Stimulated activated CD8-positive, alpha-beta memory T cell treated with anti-CD3 and anti-CD28 coated beads, Interleukin-4, amount 100 ng/mL, for 24 hours (primary cell): ENCODE results near the gene TMEM266.

Source experiments
- DNase-seq: peaks from one replicate; pipeline ENCODE4 v3.0.0-alpha.2; 2020; ENCODE audit warnings: low read depth

TMEM266 gene

DNA sequence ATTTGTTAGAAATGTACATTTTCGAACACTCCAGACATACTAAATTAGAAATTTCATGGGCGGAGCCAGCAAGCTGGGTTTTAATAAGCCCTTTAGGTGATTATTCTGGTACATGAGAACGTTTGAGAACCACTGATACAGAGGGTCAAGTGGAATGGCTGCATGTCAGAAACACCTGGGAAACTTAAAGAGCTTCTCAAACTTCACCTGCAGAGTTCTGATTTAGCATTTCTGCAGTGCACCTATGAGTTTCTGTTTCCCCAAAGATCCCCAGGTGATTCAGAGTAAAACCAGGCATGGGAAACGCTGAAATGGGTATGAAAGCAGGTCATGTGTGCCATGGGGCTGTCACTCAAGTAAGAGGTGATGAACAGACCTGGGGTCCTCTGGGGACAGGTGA, 68.1 kb downstream of the TMEM266 start:
- no peak for DNase-seq

DNA sequence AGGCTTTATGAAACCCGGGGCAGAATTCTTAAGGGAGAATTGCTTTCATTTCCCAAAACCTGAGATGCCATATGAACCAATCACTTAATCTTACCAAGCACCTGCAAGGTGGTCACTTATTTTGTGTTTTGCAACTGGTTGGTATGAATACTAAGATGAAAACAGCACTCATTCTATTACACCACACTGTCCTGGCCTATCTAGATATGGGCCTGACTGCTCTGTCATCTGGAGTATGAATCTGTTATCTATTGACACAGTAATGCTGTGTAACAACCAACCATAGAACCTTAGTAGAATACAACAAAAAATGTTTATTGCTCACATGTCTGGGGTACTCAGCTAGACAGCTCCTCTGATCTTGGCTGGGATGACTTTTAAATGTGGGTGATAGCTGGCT, 74.8 kb downstream of the TMEM266 start:
- no peak for DNase-seq

DNA sequence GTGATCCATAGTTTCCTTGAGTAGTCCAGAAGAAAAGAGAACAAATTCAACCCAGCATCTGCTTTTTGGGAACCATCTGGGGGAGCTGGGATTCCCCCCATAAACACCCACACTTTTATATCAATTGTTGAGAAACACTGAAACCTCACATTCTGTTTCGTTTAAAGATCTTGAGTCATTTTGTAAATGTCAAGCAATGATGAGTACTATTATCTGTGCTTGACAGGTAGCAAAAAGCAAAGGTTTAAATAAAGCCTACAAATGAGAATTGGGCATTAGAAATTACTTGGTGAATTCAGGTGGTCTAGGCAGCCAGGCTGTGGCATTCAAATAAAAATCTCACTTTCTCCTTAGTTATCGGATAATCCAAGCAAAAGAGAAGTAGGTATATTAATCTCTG, 75.7 kb downstream of the TMEM266 start:
- DNase-seq, result no peak

DNA sequence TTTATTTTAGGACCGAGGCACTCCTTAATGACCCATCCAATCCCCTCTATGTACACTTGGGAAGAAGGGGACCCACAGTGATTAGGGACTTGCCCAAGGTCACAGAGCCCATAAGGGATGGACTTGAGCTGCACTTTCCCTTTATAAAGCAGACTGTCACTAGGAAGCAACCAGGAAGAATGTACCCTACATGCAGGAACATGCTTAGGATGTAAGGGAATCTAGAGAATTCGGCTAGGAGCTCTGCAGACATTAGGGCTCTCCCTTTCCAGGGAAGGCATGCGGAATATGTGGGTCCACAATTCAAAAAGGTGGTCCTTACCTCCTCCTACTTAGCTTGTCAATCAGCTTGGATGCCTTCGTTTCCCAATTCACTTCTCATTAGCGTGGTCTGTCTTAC, 78.7 kb downstream of the TMEM266 start:
- DNase-seq, result no peak

DNA sequence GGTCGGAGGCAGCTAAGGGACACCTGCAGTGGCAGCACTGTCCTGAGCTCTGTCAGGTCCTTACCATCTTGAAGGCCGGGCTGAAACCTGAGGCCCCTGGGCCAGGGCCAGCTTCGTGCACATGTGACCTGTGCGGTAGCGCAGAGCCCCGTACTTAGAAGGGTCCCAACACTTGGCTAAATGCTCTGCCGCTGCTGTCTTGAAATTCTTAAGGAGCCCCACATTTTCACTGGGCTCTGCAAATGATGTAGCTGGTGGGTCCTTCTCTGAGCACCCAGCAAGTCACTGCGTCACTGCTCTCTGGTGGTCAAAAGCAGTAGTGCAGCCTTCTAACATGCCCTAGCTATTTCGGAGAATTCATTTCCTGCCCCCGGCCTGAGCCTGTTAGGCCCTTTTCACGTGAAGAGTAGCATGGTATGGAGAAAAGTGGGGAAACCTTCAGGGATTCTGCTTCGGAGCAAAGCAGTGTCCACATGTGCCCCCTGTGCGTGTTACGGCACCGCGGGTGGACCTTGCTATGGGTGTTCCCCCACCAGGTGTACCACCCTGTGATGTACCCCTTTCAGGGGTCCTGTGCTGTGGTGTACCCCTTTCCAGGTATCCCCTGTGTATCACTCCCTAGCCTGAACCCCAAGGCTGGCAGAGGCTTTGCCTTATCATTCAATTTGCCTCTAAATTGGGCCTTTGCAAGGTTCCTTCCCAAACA, 79.7 kb downstream of the TMEM266 start:
- DNase-seq, result peak; percentile 61

DNA sequence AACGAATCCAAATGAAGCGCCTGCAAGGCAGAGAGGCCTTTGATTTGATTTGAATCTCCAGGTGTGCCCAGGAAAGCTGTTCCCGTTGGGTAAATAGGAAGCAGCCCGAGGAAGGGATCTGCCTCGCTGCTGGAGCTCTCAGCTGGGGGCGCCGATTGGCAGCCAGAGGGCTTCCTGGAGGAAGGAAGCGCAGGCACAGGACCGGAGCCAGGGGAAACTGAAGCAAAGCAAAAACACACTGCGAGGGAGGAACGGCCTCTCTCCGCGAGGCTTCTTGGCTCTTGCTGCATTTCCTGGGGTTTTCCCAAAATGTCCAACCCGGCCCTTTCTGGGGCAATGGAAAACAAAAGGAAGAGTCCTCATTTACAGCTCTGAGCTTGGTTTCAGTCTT, 80.3 kb downstream of the TMEM266 start:
- no peak for DNase-seq

DNA sequence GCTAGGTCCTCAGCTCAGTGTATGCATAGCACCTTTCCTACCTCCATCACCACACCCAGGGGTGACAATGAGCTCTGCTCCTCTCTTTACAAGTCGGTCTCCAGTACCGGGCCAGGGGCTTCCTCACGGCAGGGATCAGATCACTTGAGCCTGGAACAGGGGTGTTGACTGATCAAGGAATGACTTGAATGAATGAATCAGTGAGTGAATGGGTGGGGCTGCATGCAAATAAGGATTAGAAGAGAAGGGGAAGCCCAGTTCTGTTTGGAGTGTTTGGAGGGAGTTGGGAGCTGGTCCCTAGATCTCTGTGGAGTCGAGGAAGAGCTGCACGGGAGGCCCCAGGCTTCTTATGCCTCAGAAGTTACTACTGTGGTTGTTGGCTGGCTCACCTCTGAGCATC, 87.0 kb downstream of the TMEM266 start:
- no peak for DNase-seq

DNA sequence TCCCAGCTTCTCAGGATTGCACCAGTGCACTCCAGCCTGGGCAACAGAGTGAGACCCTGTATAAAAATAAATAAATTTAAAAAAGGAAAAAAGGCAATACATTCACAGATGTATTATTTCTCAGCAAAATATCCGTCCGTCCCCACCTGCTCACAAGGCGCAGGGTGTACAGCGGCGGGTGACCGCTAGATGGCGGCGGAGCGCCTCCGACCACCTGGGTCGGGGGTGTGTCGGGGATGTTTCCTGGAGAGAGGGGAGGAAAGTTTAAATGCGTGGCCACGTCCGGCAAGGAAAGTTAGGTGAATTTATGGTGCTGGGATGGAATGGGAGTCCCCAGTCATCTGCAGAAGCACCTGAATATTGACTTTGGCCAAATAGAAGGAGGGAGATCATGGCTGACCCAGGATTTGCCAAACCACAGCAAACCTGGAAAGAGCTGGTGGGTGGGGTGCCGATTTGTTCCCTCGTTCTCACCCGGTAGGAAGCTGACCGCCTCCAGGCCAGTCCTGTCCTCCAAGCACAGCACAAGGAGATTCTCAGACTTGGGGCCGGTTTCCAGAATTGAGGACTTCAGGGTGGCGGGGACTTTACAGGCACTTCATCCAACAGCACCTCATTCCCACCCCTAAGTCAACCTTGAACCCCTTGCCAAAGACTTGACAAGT, 88.3 kb downstream of the TMEM266 start:
- peak; percentile 58 for DNase-seq

DNA sequence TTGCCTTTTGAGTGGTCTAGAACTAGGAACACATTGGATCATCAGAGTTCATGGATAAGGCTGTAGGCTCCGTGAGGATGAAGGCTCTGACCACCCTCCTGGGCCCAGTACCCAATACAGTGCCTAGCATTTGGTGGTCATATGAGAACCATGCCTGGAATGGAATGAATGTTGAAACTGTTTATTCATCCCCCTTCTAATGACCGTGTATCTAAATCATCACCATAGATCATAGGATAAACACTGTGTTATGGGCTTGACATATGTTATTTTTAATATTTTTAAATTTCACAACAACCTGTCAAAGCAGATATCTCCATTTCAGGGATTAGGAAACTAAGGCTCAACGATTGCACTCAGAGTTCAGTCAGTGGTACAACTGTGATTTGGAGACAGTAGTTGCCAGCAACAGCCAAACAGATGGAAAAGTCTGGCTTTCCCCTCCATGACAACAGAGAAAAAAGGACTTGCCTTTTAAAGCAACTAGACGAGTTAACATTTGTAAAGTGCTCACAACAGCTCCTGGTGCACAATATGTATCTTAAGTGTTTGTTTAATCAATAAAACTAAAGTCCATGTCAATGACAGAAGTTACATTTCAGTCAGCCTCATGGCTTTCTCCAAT, 89.6 kb downstream of the TMEM266 start:
- no peak for DNase-seq

DNA sequence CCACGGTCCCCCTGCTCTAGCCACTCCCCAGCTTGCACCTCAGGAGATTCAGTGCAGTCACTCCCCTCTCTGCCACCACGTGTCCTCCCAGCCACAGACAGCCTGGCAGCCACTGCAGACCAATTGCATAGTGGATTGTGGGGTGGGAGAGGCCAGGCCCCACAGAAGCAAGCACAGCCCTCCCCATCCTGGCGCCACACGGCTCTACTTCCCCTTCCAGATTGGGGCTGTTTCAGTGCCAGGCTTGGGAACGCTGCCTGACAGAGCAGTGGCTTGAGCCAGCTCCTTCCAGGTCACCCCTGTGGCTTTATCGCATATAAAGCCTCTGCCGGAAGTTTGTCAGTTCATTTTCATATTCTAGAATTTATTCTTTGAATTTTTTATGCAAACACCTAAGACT, 90.7 kb downstream of the TMEM266 start:
- no peak for DNase-seq

DNA sequence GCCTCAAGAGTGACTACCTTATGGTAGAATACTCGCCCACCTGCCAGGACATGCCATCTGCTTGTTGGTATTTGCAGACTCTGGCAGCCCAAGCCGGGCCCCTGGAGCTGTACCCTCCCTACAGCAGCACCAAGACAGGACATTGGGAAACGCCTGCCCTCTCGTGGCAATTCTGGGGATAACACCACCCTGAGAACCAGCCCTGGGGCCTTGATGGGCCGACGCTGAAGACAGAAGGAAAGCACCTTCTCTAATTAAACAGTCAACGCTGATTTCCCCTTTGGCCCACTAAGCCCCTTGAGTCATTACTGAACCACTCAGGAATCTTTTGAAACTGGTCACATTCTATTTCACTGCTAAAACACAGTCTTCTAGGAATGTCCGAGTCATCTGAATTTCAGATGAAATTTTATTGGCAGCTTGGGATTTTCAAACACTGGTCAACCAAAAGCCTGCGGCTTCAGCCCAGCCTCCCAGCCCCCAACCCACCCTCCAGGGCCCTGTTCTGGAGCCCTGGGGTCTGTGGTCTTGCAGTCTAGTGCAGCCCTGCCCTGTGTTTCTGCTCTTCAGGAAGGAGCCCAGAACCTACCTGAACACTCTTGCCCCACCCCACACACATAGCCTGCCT, 91.3 kb downstream of the TMEM266 start:
- DNase-seq, result peak; percentile 73

DNA sequence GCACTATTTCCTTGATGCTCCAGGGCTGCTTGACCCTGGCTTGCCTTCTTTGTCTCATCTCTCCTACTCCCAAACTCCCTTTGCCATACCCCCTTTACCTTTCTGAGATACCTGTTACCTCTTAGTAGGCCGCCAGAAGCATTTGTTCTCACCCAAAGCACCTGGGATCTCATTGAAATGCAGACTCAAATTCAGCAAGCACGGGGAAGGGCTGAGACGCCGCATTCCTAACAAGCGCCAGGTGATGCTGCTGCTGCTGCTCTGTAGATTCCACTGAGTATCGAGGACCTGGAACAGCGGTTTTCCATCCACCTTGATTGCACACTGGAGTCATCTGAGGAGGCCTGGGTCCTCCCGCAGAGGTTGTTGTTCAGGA, 91.8 kb downstream of the TMEM266 start:
- DNase-seq, result no peak

DNA sequence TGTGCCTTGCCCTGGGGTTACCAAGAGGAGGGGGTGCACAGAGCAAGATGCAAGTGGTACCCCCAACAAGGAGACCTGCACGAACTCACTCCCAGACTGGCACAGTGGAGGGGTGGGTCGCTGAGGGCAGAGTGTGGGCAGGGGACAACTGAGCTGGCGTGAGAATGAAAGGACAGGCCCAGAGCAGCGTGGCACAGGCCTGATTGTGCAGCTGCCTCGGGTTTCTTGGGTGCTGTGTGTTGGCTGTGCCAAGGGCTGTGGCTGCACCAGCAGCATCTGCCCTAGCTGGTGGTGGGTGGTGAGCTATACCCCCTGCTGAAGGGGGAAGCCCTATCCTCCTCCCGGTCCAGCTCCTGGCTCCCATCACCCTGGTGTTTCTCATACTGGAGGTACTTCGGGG, 92.4 kb downstream of the TMEM266 start:
- DNase-seq, result no peak

DNA sequence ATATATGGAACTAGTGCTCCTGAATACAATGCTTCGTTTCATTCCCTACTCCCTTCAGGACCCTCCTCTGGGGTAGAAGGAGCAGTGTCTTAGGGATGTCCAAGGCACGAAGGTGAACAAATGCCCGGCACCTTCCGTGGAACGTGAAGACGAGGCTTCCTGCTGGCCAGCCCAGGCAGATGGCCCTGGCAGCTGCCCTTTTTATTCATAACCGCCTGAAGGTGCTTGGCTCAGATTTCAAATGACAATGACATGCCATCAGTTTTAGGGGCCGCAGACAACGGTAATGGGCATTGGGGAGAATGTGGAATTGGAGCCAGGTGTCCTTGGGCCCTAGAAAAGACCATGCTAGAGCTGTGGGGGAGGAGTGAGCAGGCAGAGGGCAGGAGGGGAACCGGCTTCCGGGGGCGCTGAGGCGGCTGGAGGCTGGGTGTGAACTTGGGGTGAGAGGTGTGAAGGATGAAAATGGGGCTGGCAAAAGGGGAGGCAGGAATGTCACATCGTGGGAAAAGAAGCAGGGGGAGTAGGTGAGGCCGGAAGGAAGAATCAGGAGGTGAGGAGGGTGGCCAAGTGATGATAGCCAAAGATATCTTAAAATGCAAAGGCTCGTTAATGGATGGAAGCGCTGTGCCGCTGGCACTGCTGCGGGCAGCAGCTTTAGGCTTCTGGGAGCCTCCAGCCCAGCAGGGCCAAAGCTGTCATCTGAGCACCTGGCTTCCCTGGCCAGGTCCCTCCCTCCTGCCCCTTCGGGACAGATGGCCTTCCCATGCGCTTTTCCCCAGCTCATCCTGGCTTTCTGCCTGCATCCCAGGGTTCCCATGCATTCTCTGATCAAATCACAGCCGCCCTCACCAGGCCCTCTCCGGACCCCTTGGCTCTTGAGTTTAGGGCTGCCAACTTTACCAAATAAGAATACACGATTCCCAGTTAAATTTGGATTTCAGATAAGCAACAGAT, 93.7 kb downstream of the TMEM266 start:
- no peak for DNase-seq

DNA sequence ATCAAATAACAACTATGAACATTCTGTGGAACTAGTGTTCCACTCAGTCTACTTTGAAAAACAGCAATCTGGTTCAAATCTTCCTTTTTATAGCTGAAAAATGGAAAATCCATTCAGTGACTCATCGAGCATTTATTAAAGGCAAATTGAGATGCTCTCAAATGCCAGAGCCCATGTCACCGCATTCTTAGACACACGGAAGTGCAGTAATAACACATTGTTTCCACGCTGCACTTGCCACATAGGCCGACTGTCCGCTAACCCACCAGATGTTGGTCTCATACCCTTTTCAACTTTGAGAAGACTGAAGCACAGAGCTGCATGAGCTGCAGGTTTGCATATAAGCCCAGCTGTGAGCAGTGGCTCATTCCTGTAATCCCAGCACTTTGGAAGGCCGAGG, 95.9 kb downstream of the TMEM266 start:
- DNase-seq, result no peak

DNA sequence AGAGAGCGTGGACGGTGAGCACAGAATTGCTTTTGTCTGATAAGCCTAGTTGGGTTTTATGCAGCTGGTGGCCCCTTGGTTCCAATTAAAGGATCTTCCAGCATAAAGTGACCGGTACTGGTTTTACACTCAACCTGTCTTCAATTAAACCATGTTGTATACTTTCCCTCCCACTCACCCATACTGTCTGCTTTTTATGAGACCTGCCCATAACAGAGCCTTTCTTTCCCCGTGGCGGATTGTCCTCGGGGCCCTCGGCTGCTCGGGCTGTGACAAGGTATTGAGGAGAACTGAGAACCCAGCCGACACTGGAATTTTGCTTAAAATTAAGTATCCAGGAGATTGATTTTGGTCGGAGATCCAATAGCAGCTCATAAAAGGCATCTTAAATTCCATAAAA, 98.4 kb downstream of the TMEM266 start:
- no peak for DNase-seq

DNA sequence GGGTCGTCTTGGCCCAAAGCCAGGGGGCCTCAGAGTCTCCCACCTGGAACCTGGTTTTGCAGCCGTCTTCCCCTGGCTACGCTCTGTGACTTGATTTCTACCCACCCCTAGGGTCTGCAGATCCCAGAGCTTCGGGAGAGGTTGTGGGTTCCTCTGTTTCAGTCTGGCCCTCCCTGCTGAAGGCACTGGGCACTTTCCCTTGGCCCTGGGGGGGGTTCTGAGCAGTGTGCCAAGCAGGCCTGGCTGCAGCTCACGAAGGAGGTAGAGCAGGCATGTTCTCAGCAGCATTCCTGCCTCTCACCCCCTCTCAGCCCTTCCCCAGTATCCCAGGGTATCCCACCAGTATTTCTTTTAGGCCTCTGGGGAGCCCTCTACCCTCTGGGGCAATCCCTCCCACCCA, 99.0 kb downstream of the TMEM266 start:
- DNase-seq, result no peak

DNA sequence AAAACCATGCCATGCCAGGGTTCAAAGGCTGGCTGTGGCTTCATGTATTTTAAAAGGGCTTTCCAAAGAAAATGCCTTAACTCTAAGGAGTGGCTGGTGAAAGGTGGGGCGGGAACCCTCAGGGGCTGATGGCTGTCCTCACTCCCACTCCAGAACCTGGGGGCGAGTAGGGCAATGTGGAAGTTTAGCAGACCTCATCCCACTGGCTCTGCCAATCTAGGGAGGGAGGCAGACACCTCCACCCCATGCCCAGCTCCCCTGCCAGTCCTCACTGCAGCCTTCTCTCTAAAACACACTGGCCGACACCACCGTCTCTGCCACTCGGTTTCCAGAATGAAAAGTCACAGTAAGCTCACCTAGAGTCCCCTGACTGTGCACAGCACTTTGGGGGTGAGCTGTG, 99.5 kb downstream of the TMEM266 start:
- no peak for DNase-seq

DNA sequence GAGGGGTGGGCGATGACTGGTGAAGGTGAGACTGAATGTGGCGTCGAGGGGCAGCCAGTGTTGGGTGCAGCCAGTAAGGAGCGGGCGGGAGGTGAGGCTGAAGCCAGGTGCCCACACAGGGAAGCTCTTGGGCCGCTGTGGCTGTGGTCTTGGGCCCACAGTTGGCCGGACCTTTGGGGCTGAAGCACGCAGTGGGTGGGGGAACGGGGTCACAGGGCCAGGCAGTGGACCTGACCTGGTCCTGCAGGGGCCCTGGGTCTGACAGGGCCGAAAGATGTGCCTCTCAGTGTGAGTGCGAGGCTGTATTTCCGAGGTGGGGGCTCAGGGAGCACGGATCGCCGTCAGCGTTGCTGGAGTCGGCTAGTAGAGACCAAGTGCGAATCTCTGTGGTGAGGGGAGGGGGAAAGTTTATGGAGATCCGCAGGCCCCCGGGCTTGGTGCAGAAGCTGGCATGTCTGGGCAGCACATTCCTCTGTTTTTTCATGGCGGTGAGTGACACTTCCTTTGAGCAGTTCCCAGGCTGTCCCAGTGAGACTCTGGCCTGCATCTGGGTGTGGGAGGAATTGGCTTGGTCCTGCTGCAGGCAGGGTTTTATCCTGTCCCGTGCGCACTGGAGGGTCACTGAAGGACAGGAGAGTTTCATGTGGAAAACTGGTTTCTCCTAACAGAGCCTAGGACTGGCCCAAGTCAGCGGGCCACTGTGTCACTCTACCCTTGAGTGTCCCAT, 100.8 kb downstream of the TMEM266 start:
- no peak for DNase-seq

DNA sequence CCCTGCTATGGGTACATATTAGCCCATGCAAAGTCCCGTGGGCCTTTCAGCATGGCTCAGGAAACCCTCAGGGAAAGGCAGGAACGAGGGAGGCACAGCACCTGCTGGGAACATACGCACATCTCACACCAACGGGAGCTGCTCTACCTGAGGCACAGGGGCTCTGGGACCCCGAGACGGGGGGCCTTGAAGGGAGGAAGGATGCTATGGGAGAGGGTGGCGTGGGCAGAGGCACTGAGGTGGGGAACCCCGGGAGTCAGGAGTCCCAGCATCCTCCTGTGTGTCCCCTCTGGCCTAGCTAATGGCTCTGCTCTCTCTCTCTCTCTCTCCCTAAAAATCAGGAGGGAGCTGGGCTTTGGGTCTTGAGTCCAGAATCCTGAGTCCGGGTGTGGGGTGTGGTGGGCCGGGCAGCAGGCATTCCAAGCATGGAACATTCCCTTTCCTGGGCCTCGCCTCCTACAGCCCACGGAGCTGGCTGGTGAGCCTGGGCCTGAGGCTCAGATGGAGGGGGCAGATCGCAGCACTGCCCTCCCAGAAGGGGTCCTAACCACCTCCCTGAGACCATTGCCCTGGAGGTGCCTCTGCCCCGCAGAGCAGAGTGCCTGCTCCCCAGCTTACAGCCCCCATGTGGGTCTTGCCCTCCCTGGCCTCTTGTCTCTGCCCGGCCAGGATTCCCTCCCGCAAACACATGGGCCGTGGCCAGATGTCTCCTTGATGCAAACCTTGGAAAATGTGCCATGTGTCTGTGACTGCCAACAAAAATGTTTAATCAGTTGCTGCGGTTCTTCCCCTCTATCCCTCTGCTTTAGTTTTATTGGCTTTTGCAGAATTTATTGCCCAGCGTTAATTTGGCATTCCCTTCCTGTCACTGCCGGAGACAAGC, 101.6 kb downstream of the TMEM266 start:
- DNase-seq, result no peak
